ENCODE results near the gene PCNX2. TPM values are rescaled to one million over a fixed set of nuclear protein-coding genes. Genes with fewer than 3 reads are reported as not detected.

The PCNX2 gene
- total and polyA plus RNA-seq, 2 donors, result 7.7 to 10.0 TPM

- Histone ChIP-seq H3K36me3 (ENCODE audit: control insufficient read depth in 2 of 2, insufficient read depth in 2 of 2, low read length in 1 of 2) (peaks cover 0 to 8% of the 10 kb centered on the region in 2 donors), H3K27me3 (ENCODE audit: control insufficient read depth in 2 of 2, insufficient read depth in 1 of 2, low read length in 1 of 2) (no peaks in the 10 kb centered on the region), H3K4me3 (ENCODE audit: low read length in 2 of 2) (no peak overlapping the region), H3K4me1 (ENCODE audit: control insufficient read depth in 2 of 2, insufficient read depth in 2 of 2, low read length in 2 of 2) (no peaks in the 10 kb centered on the region), H3K27ac (ENCODE audit: low read depth in 1 of 2, low read length in 1 of 2) (no peak overlapping the region), H3K9me3 (ENCODE audit: control insufficient read depth in 2 of 2, insufficient read depth in 1 of 2, low read length in 1 of 2) (no peaks in the 10 kb centered on the region)
- WGBS, result 95% methylated on average over 1 of the region's 1 CpG
- no peak for DNase-seq (ENCODE audit: low read depth in 6 of 9, low spot score in 9 of 9)
These were observed 41.6 kb downstream of the PCNX2 start for GRCh38 chr1:233253832-233254331.

GRCh38 chr1:233253231-233253831 lies 42.2 kb downstream of the PCNX2 start:
- DNase-seq (ENCODE audit: low read depth in 6 of 9, low spot score in 9 of 9), result no peak
- Histone ChIP-seq H3K4me1 (ENCODE audit: control insufficient read depth in 2 of 2, insufficient read depth in 2 of 2, low read length in 2 of 2) (no peaks in the 10 kb centered on the region), H3K4me3 (ENCODE audit: low read length in 2 of 2) (no peak overlapping the region), H3K27ac (ENCODE audit: low read depth in 1 of 2, low read length in 1 of 2) (no peak overlapping the region), H3K9me3 (ENCODE audit: control insufficient read depth in 2 of 2, insufficient read depth in 1 of 2, low read length in 1 of 2) (no peaks in the 10 kb centered on the region), H3K27me3 (ENCODE audit: control insufficient read depth in 2 of 2, insufficient read depth in 1 of 2, low read length in 1 of 2) (no peaks in the 10 kb centered on the region), H3K36me3 (ENCODE audit: control insufficient read depth in 2 of 2, insufficient read depth in 2 of 2, low read length in 1 of 2) (peaks cover 0 to 3% of the 10 kb centered on the region in 2 donors)
- 97% methylated on average over 4 of the region's 4 CpGs for WGBS

GRCh38 chr1:233252441-233252840 lies 43.1 kb downstream of the PCNX2 start:
- 60% methylated on average over 2 of the region's 2 CpGs for WGBS
- Histone ChIP-seq H3K4me3 (ENCODE audit: low read length in 2 of 2) (no peak overlapping the region), H3K36me3 (ENCODE audit: control insufficient read depth in 2 of 2, insufficient read depth in 2 of 2, low read length in 1 of 2) (no peaks in the 10 kb centered on the region), H3K4me1 (ENCODE audit: control insufficient read depth in 2 of 2, insufficient read depth in 2 of 2, low read length in 2 of 2) (no peaks in the 10 kb centered on the region), H3K27me3 (ENCODE audit: control insufficient read depth in 2 of 2, insufficient read depth in 1 of 2, low read length in 1 of 2) (no peaks in the 10 kb centered on the region), H3K27ac (ENCODE audit: low read depth in 1 of 2, low read length in 1 of 2) (peak overlapping the region in 1 of 2 donors; percentile 55), H3K9me3 (ENCODE audit: control insufficient read depth in 2 of 2, insufficient read depth in 1 of 2, low read length in 1 of 2) (no peaks in the 10 kb centered on the region)
- no peak for DNase-seq (ENCODE audit: low read depth in 6 of 9, low spot score in 9 of 9)

- Histone ChIP-seq H3K4me3 (ENCODE audit: low read length in 2 of 2) (no peak overlapping the region), H3K27me3 (ENCODE audit: control insufficient read depth in 2 of 2, insufficient read depth in 1 of 2, low read length in 1 of 2) (no peaks in the 10 kb centered on the region), H3K4me1 (ENCODE audit: control insufficient read depth in 2 of 2, insufficient read depth in 2 of 2, low read length in 2 of 2) (no peaks in the 10 kb centered on the region), H3K36me3 (ENCODE audit: control insufficient read depth in 2 of 2, insufficient read depth in 2 of 2, low read length in 1 of 2) (no peaks in the 10 kb centered on the region), H3K9me3 (ENCODE audit: control insufficient read depth in 2 of 2, insufficient read depth in 1 of 2, low read length in 1 of 2) (no peaks in the 10 kb centered on the region), H3K27ac (ENCODE audit: low read depth in 1 of 2, low read length in 1 of 2) (no peak overlapping the region)
- no peak for DNase-seq (ENCODE audit: low read depth in 6 of 9, low spot score in 9 of 9)
- WGBS, result 97% methylated on average over 4 of the region's 4 CpGs
These were observed 44.3 kb downstream of the PCNX2 start for GRCh38 chr1:233251201-233251720.

- Histone ChIP-seq H3K4me3 (ENCODE audit: low read length in 2 of 2) (no peak overlapping the region), H3K9me3 (ENCODE audit: control insufficient read depth in 2 of 2, insufficient read depth in 1 of 2, low read length in 1 of 2) (no peaks in the 10 kb centered on the region), H3K4me1 (ENCODE audit: control insufficient read depth in 2 of 2, insufficient read depth in 2 of 2, low read length in 2 of 2) (no peaks in the 10 kb centered on the region), H3K27ac (ENCODE audit: low read depth in 1 of 2, low read length in 1 of 2) (no peak overlapping the region), H3K36me3 (ENCODE audit: control insufficient read depth in 2 of 2, insufficient read depth in 2 of 2, low read length in 1 of 2) (no peaks in the 10 kb centered on the region), H3K27me3 (ENCODE audit: control insufficient read depth in 2 of 2, insufficient read depth in 1 of 2, low read length in 1 of 2) (no peaks in the 10 kb centered on the region)
- 98% methylated on average over 6 of the region's 6 CpGs for WGBS
- no peak for DNase-seq (ENCODE audit: low read depth in 6 of 9, low spot score in 9 of 9)
These were observed 47.5 kb downstream of the PCNX2 start for GRCh38 chr1:233248014-233248413.

- H3K9me3 ChIP-seq (ENCODE audit: control insufficient read depth in 2 of 2, insufficient read depth in 1 of 2, low read length in 1 of 2), result no peaks in the 10 kb centered on the region
- no peaks in the 10 kb centered on the region for H3K27me3 ChIP-seq (ENCODE audit: control insufficient read depth in 2 of 2, insufficient read depth in 1 of 2, low read length in 1 of 2)
- H3K4me3 ChIP-seq (ENCODE audit: low read length in 2 of 2), result no peak overlapping the region
- H3K27ac ChIP-seq (ENCODE audit: low read depth in 1 of 2, low read length in 1 of 2), result no peak overlapping the region
- H3K36me3 ChIP-seq (ENCODE audit: control insufficient read depth in 2 of 2, insufficient read depth in 2 of 2, low read length in 1 of 2), result no peaks in the 10 kb centered on the region
- no peaks in the 10 kb centered on the region for H3K4me1 ChIP-seq (ENCODE audit: control insufficient read depth in 2 of 2, insufficient read depth in 2 of 2, low read length in 2 of 2)
- WGBS, result 85% methylated on average over 5 of the region's 5 CpGs
- no peak for DNase-seq (ENCODE audit: low read depth in 6 of 9, low spot score in 9 of 9)
These were observed 48.6 kb downstream of the PCNX2 start for GRCh38 chr1:233246965-233247364.

- no peaks in the 10 kb centered on the region for H3K36me3 ChIP-seq (ENCODE audit: control insufficient read depth in 2 of 2, insufficient read depth in 2 of 2, low read length in 1 of 2)
- no peaks in the 10 kb centered on the region for H3K9me3 ChIP-seq (ENCODE audit: control insufficient read depth in 2 of 2, insufficient read depth in 1 of 2, low read length in 1 of 2)
- no peak overlapping the region for H3K4me3 ChIP-seq (ENCODE audit: low read length in 2 of 2)
- no peaks in the 10 kb centered on the region for H3K27me3 ChIP-seq (ENCODE audit: control insufficient read depth in 2 of 2, insufficient read depth in 1 of 2, low read length in 1 of 2)
- no peaks in the 10 kb centered on the region for H3K4me1 ChIP-seq (ENCODE audit: control insufficient read depth in 2 of 2, insufficient read depth in 2 of 2, low read length in 2 of 2)
- DNase-seq (ENCODE audit: low read depth in 6 of 9, low spot score in 9 of 9), result no peak
- H3K27ac ChIP-seq (ENCODE audit: low read depth in 1 of 2, low read length in 1 of 2), result no peak overlapping the region
- 92% methylated on average over 8 of the region's 8 CpGs for WGBS
These were observed 50.2 kb downstream of the PCNX2 start for GRCh38 chr1:233245191-233245765.

- no peaks in the 10 kb centered on the region for H3K27me3 ChIP-seq (ENCODE audit: control insufficient read depth in 2 of 2, insufficient read depth in 1 of 2, low read length in 1 of 2)
- 97% methylated on average over 6 of the region's 6 CpGs for WGBS
- no peak overlapping the region for H3K4me3 ChIP-seq (ENCODE audit: low read length in 2 of 2)
- no peak for DNase-seq (ENCODE audit: low read depth in 6 of 9, low spot score in 9 of 9)
- no peaks in the 10 kb centered on the region for H3K9me3 ChIP-seq (ENCODE audit: control insufficient read depth in 2 of 2, insufficient read depth in 1 of 2, low read length in 1 of 2)
- H3K36me3 ChIP-seq (ENCODE audit: control insufficient read depth in 2 of 2, insufficient read depth in 2 of 2, low read length in 1 of 2), result no peaks in the 10 kb centered on the region
- no peak overlapping the region for H3K27ac ChIP-seq (ENCODE audit: low read depth in 1 of 2, low read length in 1 of 2)
- no peaks in the 10 kb centered on the region for H3K4me1 ChIP-seq (ENCODE audit: control insufficient read depth in 2 of 2, insufficient read depth in 2 of 2, low read length in 2 of 2)
These were observed 51.3 kb downstream of the PCNX2 start for GRCh38 chr1:233244183-233244582.

- H3K27ac ChIP-seq (ENCODE audit: low read depth in 1 of 2, low read length in 1 of 2), result no peak overlapping the region
- H3K27me3 ChIP-seq (ENCODE audit: control insufficient read depth in 2 of 2, insufficient read depth in 1 of 2, low read length in 1 of 2), result no peaks in the 10 kb centered on the region
- DNase-seq (ENCODE audit: low read depth in 6 of 9, low spot score in 9 of 9), result no peak
- 41% methylated on average over 4 of the region's 4 CpGs for WGBS
- no peak overlapping the region for H3K4me3 ChIP-seq (ENCODE audit: low read length in 2 of 2)
- H3K4me1 ChIP-seq (ENCODE audit: control insufficient read depth in 2 of 2, insufficient read depth in 2 of 2, low read length in 2 of 2), result no peaks in the 10 kb centered on the region
- no peaks in the 10 kb centered on the region for H3K9me3 ChIP-seq (ENCODE audit: control insufficient read depth in 2 of 2, insufficient read depth in 1 of 2, low read length in 1 of 2)
- no peaks in the 10 kb centered on the region for H3K36me3 ChIP-seq (ENCODE audit: control insufficient read depth in 2 of 2, insufficient read depth in 2 of 2, low read length in 1 of 2)
These were observed 52.6 kb downstream of the PCNX2 start for GRCh38 chr1:233242827-233243483.

Measured in thymus (tissue), 11 donors.